HepG2 (cell line): ENCODE measurements around the gene ADCY10. TPM values are rescaled to one million over a fixed set of nuclear protein-coding genes. Genes with fewer than 3 reads are reported as not detected.

ENCODE experiments used
- GABPA ChIP-seq, 2 experiments: IDR thresholded peaks; 2 replicates each; pipeline ENCODE4 v1.6.1; 2011 to 2016; ENCODE audit warnings: low read depth in 2 of 2, low read length in 1 of 2, missing biosample characterization in 1 of 2, missing genetic modification characterization in 1 of 2
- KDM4B ChIP-seq: sonication (generic); formaldehyde crosslinking; IDR thresholded peaks from 2 replicates; pipeline ENCODE4 v1.4.0; 2020; ENCODE audit warnings: missing genetic modification reagents
- KMT2A ChIP-seq: sonication (generic); formaldehyde crosslinking; IDR thresholded peaks from 2 replicates; pipeline ENCODE4 v1.4.0; 2020; ENCODE audit warnings: missing genetic modification reagents
- NFRKB ChIP-seq: fragments of 450-650 bp; IDR thresholded peaks from 2 replicates; pipeline ENCODE4 v1.6.1; 2017
- NR2F6 ChIP-seq, 2 experiments: IDR thresholded peaks; 2 replicates each; pipeline ENCODE4 v1.6.1; 2016; ENCODE audit warnings: antibody characterized with exemption in 1 of 2, mild to moderate bottlenecking in 1 of 2
- POLR2AphosphoS5 ChIP-seq: IDR thresholded peaks from 2 replicates; pipeline ENCODE4 v1.6.1; 2012; ENCODE audit warnings: low read depth, low read length
- RAD21 ChIP-seq: fragments of 450-650 bp; formaldehyde crosslinking; IDR thresholded peaks from 2 replicates; pipeline ENCODE4 v1.5.0; 2020; ENCODE audit warnings: mild to moderate bottlenecking
- RFX3 ChIP-seq: IDR thresholded peaks from 2 replicates; pipeline ENCODE4 v1.6.1; 2016; ENCODE audit warnings: missing biosample characterization, missing genetic modification reagents
- SOX6 ChIP-seq, 2 experiments: fragments of 450-650 bp in 1 of 2; sonication (generic) in 1 of 2; formaldehyde crosslinking in 1 of 2; IDR thresholded peaks; 2 replicates each; pipeline versions ENCODE4 v1.4.0 to v1.6.1; 2017 to 2020; ENCODE audit warnings: antibody characterized with exemption in 1 of 2, mild to moderate bottlenecking in 1 of 2, missing genetic modification reagents in 1 of 2
- U2AF1 ChIP-seq: fragments of 200-400 bp; formaldehyde crosslinking; optimal IDR thresholded peaks from 2 replicates; pipeline ENCODE3; 2017; ENCODE audit warnings: mild to moderate bottlenecking, low read depth, low read length
- ZNF33B ChIP-seq: sonication (generic); formaldehyde crosslinking; IDR thresholded peaks from 2 replicates; pipeline ENCODE4 v1.5.1; 2020; ENCODE audit warnings: mild to moderate bottlenecking, missing genetic modification reagents
- ZNF501 ChIP-seq: sonication (generic); formaldehyde crosslinking; IDR thresholded peaks from 2 replicates; pipeline ENCODE4 v1.5.1; 2020; ENCODE audit warnings: mild to moderate bottlenecking, moderate library complexity, missing genetic modification reagents
- ZNF510 ChIP-seq: sonication (generic); formaldehyde crosslinking; IDR thresholded peaks from 2 replicates; pipeline ENCODE4 v1.4.0; 2020; ENCODE audit warnings: low read depth, mild to moderate bottlenecking, missing genetic modification reagents
- ZNF547 ChIP-seq: sonication (generic); formaldehyde crosslinking; IDR thresholded peaks from 2 replicates; pipeline ENCODE4 v1.5.1; 2020; ENCODE audit warnings: mild to moderate bottlenecking, missing genetic modification reagents
- ZNF598 ChIP-seq: sonication (generic); formaldehyde crosslinking; IDR thresholded peaks from 2 replicates; pipeline ENCODE4 v1.5.1; 2020; ENCODE audit warnings: mild to moderate bottlenecking, missing genetic modification reagents, borderline replicate concordance
- polyA plus RNA-seq, 8 experiments: library from polyadenylated mRNA; depleted of rRNA in 3 of 8; stranded (reverse) in 7 of 8; unstranded in 1 of 8; fragments of >200 nt; fragmentation: Illumina TruSeq in 4 of 8; extraction: Trizol in 4 of 8; gene quantifications; 2 replicates each; pipeline versions ENCODE4 v1.2.1 to v1.2.3, GENCODE V29; 2011 to 2016; ENCODE audit warnings: low read depth in 4 of 8, missing spikeins in 1 of 8, mixed read lengths in 1 of 8; ENCODE audit not compliant: insufficient read depth in 1 of 8
- total RNA-seq, 5 experiments: library from RNA; depleted of rRNA; stranded (reverse); fragments of >200 nt; fragmentation: Illumina TruSeq; extraction: Trizol; gene quantifications; 2 replicates each; pipeline ENCODE4 v1.2.3, GENCODE V29; 2016; ENCODE audit warnings: low read depth in 1 of 5
- TF ChIP-seq, protein P1 (sequence below): sonication (generic); formaldehyde crosslinking; IDR thresholded peaks from 2 replicates; pipeline ENCODE4 v1.4.0; 2020; ENCODE audit warnings: mild to moderate bottlenecking, missing genetic modification reagents, borderline replicate concordance
- TF ChIP-seq, protein P2 (sequence below): sonication (generic); formaldehyde crosslinking; IDR thresholded peaks from 2 replicates; pipeline ENCODE4 v1.4.0; 2020; ENCODE audit warnings: mild to moderate bottlenecking, missing genetic modification reagents
- TF ChIP-seq, protein P3 (sequence below), 2 experiments: sonication (generic) in 1 of 2; formaldehyde crosslinking in 1 of 2; IDR thresholded peaks; 2 replicates each; pipeline versions ENCODE4 v1.4.0 to v1.6.1; 2016 to 2020; ENCODE audit warnings: borderline replicate concordance in 1 of 2, low read depth in 1 of 2, mild to moderate bottlenecking in 1 of 2, missing genetic modification reagents in 1 of 2

Gene ADCY10
- total and polyA plus RNA-seq, 2 of the 13 experiments (the other 11 are each of a cell fraction or from before 2014, with no cell fraction given), result 0.02 to 0.03 TPM

GRCh38 chr1:167936068-167936929, 22.4 kb upstream of the ADCY10 start, which contains the start of gene DCAF6 (continued):
- TF ChIP-seq ZNF598 (CRISPR knock-in tag) (no peak), U2AF1 (peak; percentile 14), NFRKB (peak; percentile 82), ZNF33B (0 out of 2 replicates have a peak, but pooled peaks have one; percentile 58), KDM4B (CRISPR knock-in tag) (peak; percentile 60; the same call in 1 of the 2 replicates), ZNF501 (peak; percentile 70), ZNF547 (CRISPR knock-in tag) (peak; percentile 38; the same call in 1 of the 2 replicates), KMT2A (CRISPR knock-in tag) (peak; percentile 11; the same call in 1 of the 2 replicates), NR2F6 (IDR thresholded peaks at IDR 0.05) (no peak), NR2F6 (CRISPR knock-in tag; IDR thresholded peaks at IDR 0.05) (no peak), POLR2AphosphoS5 (peak; percentile 93), ZNF510 (peak; percentile 92; the same call in 1 of the 2 replicates), RAD21 (CRISPR knock-in tag) (peak; percentile 18; the same call in 1 of the 2 replicates), SOX6 (IDR thresholded peaks at IDR 0.05) (no peak), SOX6 (CRISPR knock-in tag; IDR thresholded peaks at IDR 0.05) (peak; percentile 66; the same call in 1 of the 2 replicates), GABPA (IDR thresholded peaks at IDR 0.05; ENCODE audit: low read depth, low read length) (peak; percentile 3; the same call in 1 of the 2 replicates), GABPA (CRISPR knock-in tag; IDR thresholded peaks at IDR 0.05; ENCODE audit: low read depth) (peak; percentile 76), RFX3 (CRISPR knock-in tag) (peak; percentile 85)
- TF ChIP-seq, protein P1, sequence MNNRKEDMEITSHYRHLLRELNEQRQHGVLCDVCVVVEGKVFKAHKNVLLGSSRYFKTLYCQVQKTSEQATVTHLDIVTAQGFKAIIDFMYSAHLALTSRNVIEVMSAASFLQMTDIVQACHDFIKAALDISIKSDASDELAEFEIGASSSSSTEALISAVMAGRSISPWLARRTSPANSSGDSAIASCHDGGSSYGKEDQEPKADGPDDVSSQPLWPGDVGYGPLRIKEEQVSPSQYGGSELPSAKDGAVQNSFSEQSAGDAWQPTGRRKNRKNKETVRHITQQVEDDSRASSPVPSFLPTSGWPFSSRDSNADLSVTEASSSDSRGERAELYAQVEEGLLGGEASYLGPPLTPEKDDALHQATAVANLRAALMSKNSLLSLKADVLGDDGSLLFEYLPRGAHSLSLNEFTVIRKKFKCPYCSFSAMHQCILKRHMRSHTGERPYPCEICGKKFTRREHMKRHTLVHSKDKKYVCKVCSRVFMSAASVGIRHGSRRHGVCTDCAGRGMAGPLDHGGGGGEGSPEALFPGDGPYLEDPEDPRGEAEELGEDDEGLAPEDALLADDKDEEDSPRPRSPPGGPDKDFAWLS (CRISPR knock-in tag), result no peak
- TF ChIP-seq, protein P2, sequence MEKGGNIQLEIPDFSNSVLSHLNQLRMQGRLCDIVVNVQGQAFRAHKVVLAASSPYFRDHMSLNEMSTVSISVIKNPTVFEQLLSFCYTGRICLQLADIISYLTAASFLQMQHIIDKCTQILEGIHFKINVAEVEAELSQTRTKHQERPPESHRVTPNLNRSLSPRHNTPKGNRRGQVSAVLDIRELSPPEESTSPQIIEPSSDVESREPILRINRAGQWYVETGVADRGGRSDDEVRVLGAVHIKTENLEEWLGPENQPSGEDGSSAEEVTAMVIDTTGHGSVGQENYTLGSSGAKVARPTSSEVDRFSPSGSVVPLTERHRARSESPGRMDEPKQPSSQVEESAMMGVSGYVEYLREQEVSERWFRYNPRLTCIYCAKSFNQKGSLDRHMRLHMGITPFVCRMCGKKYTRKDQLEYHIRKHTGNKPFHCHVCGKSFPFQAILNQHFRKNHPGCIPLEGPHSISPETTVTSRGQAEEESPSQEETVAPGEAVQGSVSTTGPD (CRISPR knock-in tag), result no peak; the same call in 1 of the 2 replicates
- TF ChIP-seq, protein P3, sequence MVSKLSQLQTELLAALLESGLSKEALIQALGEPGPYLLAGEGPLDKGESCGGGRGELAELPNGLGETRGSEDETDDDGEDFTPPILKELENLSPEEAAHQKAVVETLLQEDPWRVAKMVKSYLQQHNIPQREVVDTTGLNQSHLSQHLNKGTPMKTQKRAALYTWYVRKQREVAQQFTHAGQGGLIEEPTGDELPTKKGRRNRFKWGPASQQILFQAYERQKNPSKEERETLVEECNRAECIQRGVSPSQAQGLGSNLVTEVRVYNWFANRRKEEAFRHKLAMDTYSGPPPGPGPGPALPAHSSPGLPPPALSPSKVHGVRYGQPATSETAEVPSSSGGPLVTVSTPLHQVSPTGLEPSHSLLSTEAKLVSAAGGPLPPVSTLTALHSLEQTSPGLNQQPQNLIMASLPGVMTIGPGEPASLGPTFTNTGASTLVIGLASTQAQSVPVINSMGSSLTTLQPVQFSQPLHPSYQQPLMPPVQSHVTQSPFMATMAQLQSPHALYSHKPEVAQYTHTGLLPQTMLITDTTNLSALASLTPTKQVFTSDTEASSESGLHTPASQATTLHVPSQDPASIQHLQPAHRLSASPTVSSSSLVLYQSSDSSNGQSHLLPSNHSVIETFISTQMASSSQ (IDR thresholded peaks at IDR 0.05; ENCODE audit: low read depth), result peak; percentile 27; the same call in 1 of the 2 replicates
- TF ChIP-seq, protein P3 (CRISPR knock-in tag; IDR thresholded peaks at IDR 0.05; ENCODE audit: borderline replicate concordance), result peak; percentile 72; the same call in 1 of the 2 replicates
